Panc1 (cell line): ENCODE measurements around the gene CHRM4. TPM values are rescaled to one million over a fixed set of nuclear protein-coding genes. Genes with fewer than 3 reads are reported as not detected.
A peak's percentile ranks its signal among the peaks of the same experiment; 100 is the strongest.

Source experiments
- ATAC-seq: fragments of 200-7000 bp; cut with Tn5 transposase; 2 replicates; pipeline ENCODE4 v1.9.1; 2020; ENCODE audit warnings: mild to moderate bottlenecking, moderate library complexity
- BruUV-seq: library from RNA; stranded (reverse); fragments of 400-500 nt; replicated peaks from 2 replicates; lab custom pipeline; 2021; lab: Mats Ljungman, UMichigan
- CTCF ChIA-PET: fragments of 300-600 bp; sonication (Branson Sonifier 250); formaldehyde crosslinking; loops from one replicate; lab custom pipeline; 2022; ENCODE audit warnings: antibody characterized with exemption; lab: Charles Lee
- POLR2A ChIA-PET: fragments of 300-600 bp; sonication (Branson Sonifier 250); formaldehyde crosslinking; loops from one replicate; lab custom pipeline; 2022; ENCODE audit warnings: antibody characterized with exemption; lab: Charles Lee
- DNase-seq: peaks from one replicate; pipeline ENCODE4 v3.0.0-alpha.2; 2010; ENCODE audit warnings: low read depth, low spot score
- H3K27ac ChIP-seq: 2 replicates; pipeline ENCODE4 v1.5.1; 2011; ENCODE audit warnings: mild to moderate bottlenecking, low read length, inconsistent platforms
- H3K27me3 ChIP-seq: fragments of 200-500 bp; sonication (Bioruptor generic); 2 replicates; pipeline ENCODE4 v1.6.0; 2014; ENCODE audit warnings: low read length, inconsistent platforms; ENCODE audit not compliant: control insufficient read depth, insufficient read depth
- H3K36me3 ChIP-seq: fragments of 200-500 bp; sonication (Bioruptor generic); 2 replicates; pipeline ENCODE4 v1.5.1; 2014; ENCODE audit warnings: inconsistent platforms, mild to moderate bottlenecking, low read length, moderate library complexity; ENCODE audit not compliant: control insufficient read depth, insufficient read depth
- H3K4me1 ChIP-seq: 2 replicates; pipeline ENCODE4 v1.5.1; 2011; ENCODE audit warnings: inconsistent platforms, mild to moderate bottlenecking, low read length, moderate library complexity; ENCODE audit not compliant: control insufficient read depth, insufficient read depth
- H3K4me3 ChIP-seq, 2 experiments: 2 replicates each; pipeline ENCODE4 v1.5.1; 2011 to 2012; ENCODE audit warnings: low read depth in 2 of 2, low read length in 2 of 2, mild to moderate bottlenecking in 2 of 2, inconsistent platforms in 1 of 2, moderate library complexity in 1 of 2
- H3K9me3 ChIP-seq: fragments of 200-500 bp; sonication (Bioruptor generic); 2 replicates; pipeline ENCODE4 v1.5.1; 2014; ENCODE audit warnings: low read depth, mild to moderate bottlenecking, inconsistent platforms, low read length, moderate library complexity; ENCODE audit not compliant: control insufficient read depth, insufficient read depth
- POLR2AphosphoS5 ChIP-seq: IDR thresholded peaks from 2 replicates; pipeline ENCODE4 v1.6.1; 2012; ENCODE audit warnings: mild to moderate bottlenecking, low read depth, low read length, moderate library complexity
- SIN3A ChIP-seq: IDR thresholded peaks from 2 replicates; pipeline ENCODE4 v1.6.1; 2012; ENCODE audit warnings: low read depth, mild to moderate bottlenecking, low read length, moderate library complexity, borderline replicate concordance; ENCODE audit not compliant: insufficient read depth
- TCF7L2 ChIP-seq: IDR thresholded peaks from 2 replicates; pipeline ENCODE4 v1.6.1; 2011; ENCODE audit warnings: mild to moderate bottlenecking, low read depth, low read length, inconsistent platforms
- in situ Hi-C: cut with HindIII; loops from 2 replicates; pipeline ENCODE4 v1.10.0; 2016; ENCODE audit warnings: low sequenced_read_pairs, low pct_unique_long_range_greater_than_20kb
- intact Hi-C: fragments of 100-400 bp; cut with micrococcal nuclease; formaldehyde crosslinking; loops from one replicate; pipeline ENCODE4 v1.10.0; 2022; ENCODE audit not compliant: unreplicated experiment
- total RNA-seq: library from RNA; stranded (reverse); gene quantifications from one replicate; pipeline ENCODE4 v1.2.1, GENCODE V29; 2021; ENCODE audit not compliant: unreplicated experiment
- TF ChIP-seq, protein P1 (sequence below), 2 experiments: IDR thresholded peaks; 2 replicates each; pipeline ENCODE4 v1.6.1; 2011 to 2012; ENCODE audit warnings: low read depth in 2 of 2, control low read depth in 1 of 2, low read length in 1 of 2, mild to moderate bottlenecking in 1 of 2, moderate library complexity in 1 of 2; ENCODE audit not compliant: insufficient read depth in 1 of 2
- TF ChIP-seq, protein P2 (sequence below): fragments of 450-650 bp; IDR thresholded peaks from 2 replicates; pipeline ENCODE4 v1.5.1; 2017; ENCODE audit warnings: mild to moderate bottlenecking

The CHRM4 gene
- total RNA-seq, 1 experiment from 2014 or later = 3.1 TPM

GRCh38 chr11:46362156-46363030 is 29.2 kb downstream of the CHRM4 start:
- H3K36me3 ChIP-seq = no peaks in the 10 kb centered on the region; the same call in 1 of the 2 replicates
- H3K4me1 ChIP-seq = peaks cover 67% of the 10 kb centered on the region
- H3K27me3 ChIP-seq = no peaks in the 10 kb centered on the region
- in situ Hi-C loops (no loop called here), intact Hi-C loops (no loop called here)
- H3K4me3 ChIP-seq = peak overlapping the region in 1 of 2 experiments; percentile 37; a peak in 2 of 4 replicates
- DNase-seq (no peak), ATAC-seq (no peak)
- no TSS peak for BruUV-seq
- ChIA-PET CTCF (no interaction called here), POLR2A (no interaction called here)
- TF ChIP-seq TCF7L2 = no peak
- TF ChIP-seq, protein P1, sequence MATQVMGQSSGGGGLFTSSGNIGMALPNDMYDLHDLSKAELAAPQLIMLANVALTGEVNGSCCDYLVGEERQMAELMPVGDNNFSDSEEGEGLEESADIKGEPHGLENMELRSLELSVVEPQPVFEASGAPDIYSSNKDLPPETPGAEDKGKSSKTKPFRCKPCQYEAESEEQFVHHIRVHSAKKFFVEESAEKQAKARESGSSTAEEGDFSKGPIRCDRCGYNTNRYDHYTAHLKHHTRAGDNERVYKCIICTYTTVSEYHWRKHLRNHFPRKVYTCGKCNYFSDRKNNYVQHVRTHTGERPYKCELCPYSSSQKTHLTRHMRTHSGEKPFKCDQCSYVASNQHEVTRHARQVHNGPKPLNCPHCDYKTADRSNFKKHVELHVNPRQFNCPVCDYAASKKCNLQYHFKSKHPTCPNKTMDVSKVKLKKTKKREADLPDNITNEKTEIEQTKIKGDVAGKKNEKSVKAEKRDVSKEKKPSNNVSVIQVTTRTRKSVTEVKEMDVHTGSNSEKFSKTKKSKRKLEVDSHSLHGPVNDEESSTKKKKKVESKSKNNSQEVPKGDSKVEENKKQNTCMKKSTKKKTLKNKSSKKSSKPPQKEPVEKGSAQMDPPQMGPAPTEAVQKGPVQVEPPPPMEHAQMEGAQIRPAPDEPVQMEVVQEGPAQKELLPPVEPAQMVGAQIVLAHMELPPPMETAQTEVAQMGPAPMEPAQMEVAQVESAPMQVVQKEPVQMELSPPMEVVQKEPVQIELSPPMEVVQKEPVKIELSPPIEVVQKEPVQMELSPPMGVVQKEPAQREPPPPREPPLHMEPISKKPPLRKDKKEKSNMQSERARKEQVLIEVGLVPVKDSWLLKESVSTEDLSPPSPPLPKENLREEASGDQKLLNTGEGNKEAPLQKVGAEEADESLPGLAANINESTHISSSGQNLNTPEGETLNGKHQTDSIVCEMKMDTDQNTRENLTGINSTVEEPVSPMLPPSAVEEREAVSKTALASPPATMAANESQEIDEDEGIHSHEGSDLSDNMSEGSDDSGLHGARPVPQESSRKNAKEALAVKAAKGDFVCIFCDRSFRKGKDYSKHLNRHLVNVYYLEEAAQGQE (IDR thresholded peaks at IDR 0.05; ENCODE audit: insufficient read depth in 1 of 2, low read depth in 2 of 2, low read length in 1 of 2) = no peak
- TF ChIP-seq POLR2AphosphoS5 = no peak
- no peak for TF ChIP-seq SIN3A
- TF ChIP-seq, protein P2, sequence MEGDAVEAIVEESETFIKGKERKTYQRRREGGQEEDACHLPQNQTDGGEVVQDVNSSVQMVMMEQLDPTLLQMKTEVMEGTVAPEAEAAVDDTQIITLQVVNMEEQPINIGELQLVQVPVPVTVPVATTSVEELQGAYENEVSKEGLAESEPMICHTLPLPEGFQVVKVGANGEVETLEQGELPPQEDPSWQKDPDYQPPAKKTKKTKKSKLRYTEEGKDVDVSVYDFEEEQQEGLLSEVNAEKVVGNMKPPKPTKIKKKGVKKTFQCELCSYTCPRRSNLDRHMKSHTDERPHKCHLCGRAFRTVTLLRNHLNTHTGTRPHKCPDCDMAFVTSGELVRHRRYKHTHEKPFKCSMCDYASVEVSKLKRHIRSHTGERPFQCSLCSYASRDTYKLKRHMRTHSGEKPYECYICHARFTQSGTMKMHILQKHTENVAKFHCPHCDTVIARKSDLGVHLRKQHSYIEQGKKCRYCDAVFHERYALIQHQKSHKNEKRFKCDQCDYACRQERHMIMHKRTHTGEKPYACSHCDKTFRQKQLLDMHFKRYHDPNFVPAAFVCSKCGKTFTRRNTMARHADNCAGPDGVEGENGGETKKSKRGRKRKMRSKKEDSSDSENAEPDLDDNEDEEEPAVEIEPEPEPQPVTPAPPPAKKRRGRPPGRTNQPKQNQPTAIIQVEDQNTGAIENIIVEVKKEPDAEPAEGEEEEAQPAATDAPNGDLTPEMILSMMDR = no peak
- peak overlapping the region; percentile 95 for H3K27ac ChIP-seq
- H3K9me3 ChIP-seq = no peaks in the 10 kb centered on the region

DNA sequence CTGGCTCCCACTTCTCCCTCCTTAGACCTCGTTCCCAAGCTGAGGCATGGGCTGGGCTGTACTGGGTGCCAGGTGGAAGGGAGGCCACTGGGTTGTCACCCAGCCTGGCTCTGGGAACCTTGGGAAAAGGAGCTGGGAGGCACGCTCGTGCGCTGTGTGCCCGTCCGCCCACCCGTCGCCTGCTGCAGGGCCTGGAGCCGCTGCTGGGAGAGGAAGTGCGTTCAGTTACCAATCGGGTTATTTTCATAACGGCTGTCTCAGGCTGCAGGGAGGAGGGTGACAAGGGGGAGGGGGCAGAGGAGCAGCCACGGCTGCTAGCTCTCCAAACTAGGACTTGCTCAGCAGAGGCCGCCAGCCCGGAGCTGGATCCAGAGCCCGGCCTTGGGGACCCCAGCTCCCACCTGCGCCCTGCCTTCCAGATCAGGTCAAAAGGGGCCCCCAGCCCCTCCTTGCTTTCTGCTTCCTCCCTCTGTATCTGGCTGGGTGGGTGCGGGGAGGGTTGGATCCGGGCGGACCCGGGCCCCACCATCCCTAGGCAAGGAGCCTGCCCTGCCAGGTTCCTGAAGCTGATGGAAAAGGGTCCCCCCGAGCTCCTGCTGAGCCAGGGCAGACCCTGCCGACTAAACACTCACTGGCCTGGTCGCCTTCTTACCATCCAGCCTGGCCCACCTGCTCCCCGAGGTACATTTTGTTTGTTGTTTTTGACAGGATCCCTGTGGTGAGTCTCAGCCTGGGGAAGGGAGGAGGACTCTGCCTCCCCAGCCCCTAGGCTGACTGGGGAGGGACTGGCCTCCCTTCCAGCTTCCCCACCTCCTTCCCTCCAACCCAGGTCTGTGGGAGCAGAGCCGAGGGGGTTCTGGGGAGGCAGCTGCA is 30.1 kb downstream of the CHRM4 start:
- no peaks in the 10 kb centered on the region; the same call in 1 of the 2 replicates for H3K36me3 ChIP-seq
- intact Hi-C loops = no loop called here
- in situ Hi-C loops = no loop called here
- no peak for DNase-seq
- no peaks in the 10 kb centered on the region for H3K9me3 ChIP-seq
- H3K4me1 ChIP-seq = peaks cover 67% of the 10 kb centered on the region
- H3K27me3 ChIP-seq = no peaks in the 10 kb centered on the region
- peak overlapping the region; percentile 9 to 37; a peak in 2 of 4 replicates for H3K4me3 ChIP-seq
- 0 out of 2 replicates have a peak, but pooled peaks have one; percentile 19 for TF ChIP-seq POLR2AphosphoS5
- TF ChIP-seq, protein P1 (IDR thresholded peaks at IDR 0.05; ENCODE audit: insufficient read depth in 1 of 2, low read depth in 2 of 2, low read length in 1 of 2) = no peak
- POLR2A ChIA-PET = no interaction called here
- peak overlapping the region; percentile 95 for H3K27ac ChIP-seq
- ATAC-seq = peak; percentile 61
- CTCF ChIA-PET = interaction anchor here (0.7 to 1.2 kb wide), 4 partner anchors 7 to 122 kb away, joined by 3 to 8 read pairs (median 3); no protein-coding TSS in a partner anchor
- no TSS peak for BruUV-seq
